RWPE2 (cell line): ENCODE measurements around the gene CSNK1G2.

Source experiments
- ATAC-seq: fragments of 200-7000 bp; cut with Tn5 transposase; 3 replicates; pipeline ENCODE4 v1.9.1; 2021; ENCODE audit warnings: low read depth
- DNase-seq: peaks from one replicate; pipeline ENCODE4 v3.0.0-alpha.2; 2020; ENCODE audit warnings: low spot score
- H3K27ac ChIP-seq: fragments of 450-650 bp; 2 replicates; pipeline ENCODE4 v1.5.1; 2017; ENCODE audit warnings: mild to moderate bottlenecking; ENCODE audit not compliant: poor library complexity, severe bottlenecking
- H3K27me3 ChIP-seq: fragments of 250-450 bp; sonication (Bioruptor Pico); 2 replicates; pipeline ENCODE4 v1.5.1; 2021; ENCODE audit warnings: mild to moderate bottlenecking, moderate library complexity; ENCODE audit not compliant: insufficient read depth, poor library complexity, severe bottlenecking
- H3K36me3 ChIP-seq: fragments of 250-450 bp; sonication (Bioruptor Pico); 2 replicates; pipeline ENCODE4 v1.5.1; 2020; ENCODE audit warnings: low read depth, mild to moderate bottlenecking, moderate library complexity
- H3K4me1 ChIP-seq: fragments of 250-450 bp; sonication (Bioruptor Pico); 2 replicates; pipeline ENCODE4 v1.5.1; 2021; ENCODE audit warnings: mild to moderate bottlenecking, moderate library complexity; ENCODE audit not compliant: insufficient read depth, poor library complexity, severe bottlenecking
- H3K4me3 ChIP-seq: fragments of 250-450 bp; sonication (Bioruptor Pico); 2 replicates; pipeline ENCODE4 v1.5.1; 2021; ENCODE audit warnings: mild to moderate bottlenecking, moderate library complexity; ENCODE audit not compliant: severe bottlenecking
- H3K9me3 ChIP-seq: fragments of 250-450 bp; sonication (Bioruptor Pico); 2 replicates; pipeline ENCODE4 v1.5.1; 2021; ENCODE audit warnings: mild to moderate bottlenecking, moderate library complexity; ENCODE audit not compliant: severe bottlenecking
- TF ChIP-seq, protein P1 (sequence below): fragments of 450-650 bp; IDR thresholded peaks from one replicate; pipeline ENCODE4 v1.5.1; 2017; ENCODE audit warnings: mild to moderate bottlenecking, moderate library complexity; ENCODE audit not compliant: poor library complexity, severe bottlenecking

CSNK1G2 gene

DNA sequence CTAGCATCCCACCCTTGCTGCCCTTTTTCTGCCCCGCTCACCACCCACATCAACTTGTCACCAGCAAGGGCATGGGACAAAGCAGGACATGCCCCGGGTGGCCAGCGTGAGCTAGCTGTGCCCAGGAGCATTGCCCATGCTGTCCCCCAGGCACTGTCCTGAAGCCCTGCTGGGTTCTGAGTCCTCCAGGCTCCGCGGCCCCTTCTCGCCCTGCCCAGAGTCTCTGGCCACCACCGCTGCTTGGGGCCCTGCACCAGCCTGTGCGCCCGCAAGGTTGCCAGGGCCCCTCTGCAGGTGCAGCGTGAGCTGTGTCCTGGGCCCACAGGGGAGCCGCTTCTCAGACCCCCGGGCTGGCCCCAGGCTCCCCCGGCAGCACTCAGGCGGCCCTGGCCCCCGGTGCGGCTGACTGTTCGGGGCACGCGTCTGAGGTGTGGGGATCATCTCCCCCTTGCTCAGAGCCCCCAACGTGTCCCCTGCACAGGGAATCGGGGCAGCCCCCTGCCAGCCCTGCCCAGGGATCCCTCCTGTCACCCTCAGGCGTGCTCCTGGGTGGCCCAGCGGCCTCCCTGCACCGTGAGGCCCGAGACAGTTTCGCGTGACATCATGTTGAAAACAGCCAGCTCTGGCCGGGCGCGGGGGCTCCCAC, 4.1 kb downstream of the CSNK1G2 start:
- no peak for DNase-seq
- Histone ChIP-seq H3K27ac (no peak overlapping the region), H3K4me1 (no peaks in the 10 kb centered on the region), H3K9me3 (no peaks in the 10 kb centered on the region), H3K27me3 (no peaks in the 10 kb centered on the region), H3K4me3 (no peak overlapping the region), H3K36me3 (no peaks in the 10 kb centered on the region)
- TF ChIP-seq, protein P1, sequence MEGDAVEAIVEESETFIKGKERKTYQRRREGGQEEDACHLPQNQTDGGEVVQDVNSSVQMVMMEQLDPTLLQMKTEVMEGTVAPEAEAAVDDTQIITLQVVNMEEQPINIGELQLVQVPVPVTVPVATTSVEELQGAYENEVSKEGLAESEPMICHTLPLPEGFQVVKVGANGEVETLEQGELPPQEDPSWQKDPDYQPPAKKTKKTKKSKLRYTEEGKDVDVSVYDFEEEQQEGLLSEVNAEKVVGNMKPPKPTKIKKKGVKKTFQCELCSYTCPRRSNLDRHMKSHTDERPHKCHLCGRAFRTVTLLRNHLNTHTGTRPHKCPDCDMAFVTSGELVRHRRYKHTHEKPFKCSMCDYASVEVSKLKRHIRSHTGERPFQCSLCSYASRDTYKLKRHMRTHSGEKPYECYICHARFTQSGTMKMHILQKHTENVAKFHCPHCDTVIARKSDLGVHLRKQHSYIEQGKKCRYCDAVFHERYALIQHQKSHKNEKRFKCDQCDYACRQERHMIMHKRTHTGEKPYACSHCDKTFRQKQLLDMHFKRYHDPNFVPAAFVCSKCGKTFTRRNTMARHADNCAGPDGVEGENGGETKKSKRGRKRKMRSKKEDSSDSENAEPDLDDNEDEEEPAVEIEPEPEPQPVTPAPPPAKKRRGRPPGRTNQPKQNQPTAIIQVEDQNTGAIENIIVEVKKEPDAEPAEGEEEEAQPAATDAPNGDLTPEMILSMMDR = no peak
- no peak for ATAC-seq

- TF ChIP-seq, protein P1 = no peak
- Histone ChIP-seq H3K4me1 (no peaks in the 10 kb centered on the region), H3K9me3 (no peaks in the 10 kb centered on the region), H3K4me3 (no peak overlapping the region), H3K36me3 (peaks cover 6% of the 10 kb centered on the region; the same call in 1 of the 2 replicates), H3K27ac (no peak overlapping the region), H3K27me3 (no peaks in the 10 kb centered on the region)
- DNase-seq (no peak), ATAC-seq (no peak)
Measured at GRCh38 chr19:1945899-1946298, 4.9 kb downstream of the CSNK1G2 start.

- Histone ChIP-seq H3K4me3 (no peak overlapping the region), H3K27me3 (no peaks in the 10 kb centered on the region), H3K36me3 (peaks cover 9% of the 10 kb centered on the region; the same call in 1 of the 2 replicates), H3K27ac (no peak overlapping the region), H3K9me3 (no peaks in the 10 kb centered on the region), H3K4me1 (no peaks in the 10 kb centered on the region)
- 0 out of 3 replicates have a peak, but pooled peaks have one; percentile 27 for ATAC-seq
- no peak for DNase-seq
- TF ChIP-seq, protein P1 = no peak
Measured at GRCh38 chr19:1947651-1948209, 6.8 kb downstream of the CSNK1G2 start.

DNA sequence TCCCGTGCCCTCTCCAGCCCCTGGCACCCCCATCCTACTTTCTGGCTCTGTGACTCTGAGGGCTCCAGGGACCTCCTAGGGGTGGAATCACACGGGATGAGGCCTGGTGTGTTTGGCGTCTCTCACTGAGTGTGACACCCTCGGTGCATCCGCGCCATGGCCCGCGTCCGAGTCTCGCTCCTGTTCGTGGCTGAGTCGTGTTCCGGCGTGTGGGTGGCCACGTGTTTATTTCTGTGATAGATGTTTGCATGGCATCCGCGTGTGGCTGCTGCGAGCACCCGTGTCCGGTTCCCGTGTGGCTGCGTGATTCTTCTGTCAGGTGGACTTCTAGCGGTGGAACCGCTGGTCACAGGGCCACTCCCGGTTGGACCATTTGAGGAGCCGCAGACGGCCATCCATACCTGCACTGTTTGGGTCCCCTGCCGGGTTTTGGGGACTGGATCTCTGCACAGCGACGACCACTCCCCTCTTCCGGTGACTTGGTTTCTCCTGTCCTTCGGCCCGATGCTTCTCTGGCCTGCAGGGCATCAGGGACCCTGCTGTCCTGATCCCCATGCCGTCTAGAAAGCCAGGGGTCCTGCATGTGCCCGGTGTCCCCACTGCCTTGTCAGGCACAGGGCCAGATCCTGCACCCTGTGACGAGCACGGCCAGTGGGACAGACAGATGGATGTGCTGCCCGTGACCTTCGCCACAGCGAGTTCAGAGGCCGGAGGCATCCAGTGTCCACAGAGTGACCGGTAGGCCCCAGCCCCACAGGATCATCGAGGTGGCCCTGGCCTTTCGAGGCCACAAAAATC, 8.5 kb downstream of the CSNK1G2 start:
- TF ChIP-seq, protein P1 = no peak
- Histone ChIP-seq H3K9me3 (no peaks in the 10 kb centered on the region), H3K27ac (no peak overlapping the region), H3K4me1 (no peaks in the 10 kb centered on the region), H3K4me3 (no peak overlapping the region), H3K27me3 (no peaks in the 10 kb centered on the region), H3K36me3 (peaks cover 9% of the 10 kb centered on the region; the same call in 1 of the 2 replicates)
- DNase-seq = no peak
- ATAC-seq = no peak
